ENCODE data around the gene RTL5. TPM values are rescaled to one million over a fixed set of nuclear protein-coding genes. Genes with fewer than 3 reads are reported as not detected.

Gene RTL5
- total RNA-seq, 3 donors from 2014 or later = 0.75 to 13.5 (median 2.7) TPM

- TF ChIP-seq CTCF (IDR thresholded peaks at IDR 0.05) = no peak
- Histone ChIP-seq H3K4me3 (no peak overlapping the region), H3K4me1 (ENCODE audit: low read depth) (no peaks in the 10 kb centered on the region), H3K9me3 (no peaks in the 10 kb centered on the region), H3K36me3 (ENCODE audit: low read depth) (no peaks in the 10 kb centered on the region)
- intact Hi-C loops (cut with DNase I, micrococcal nuclease) = no loop called here
- DNase-seq = no peak
- no peak for ATAC-seq
These were observed 44.7 kb downstream of the RTL5 start for GRCh38 chrX:72086995-72087394.

GRCh38 chrX:72084114-72084513, 47.6 kb downstream of the RTL5 start:
- no peak for DNase-seq
- Histone ChIP-seq H3K4me3 (no peak overlapping the region), H3K9me3 (no peaks in the 10 kb centered on the region), H3K36me3 (ENCODE audit: low read depth) (no peaks in the 10 kb centered on the region), H3K4me1 (ENCODE audit: low read depth) (no peaks in the 10 kb centered on the region)
- no peak for TF ChIP-seq CTCF (IDR thresholded peaks at IDR 0.05)
- no peak for ATAC-seq
- intact Hi-C loops (cut with DNase I, micrococcal nuclease) = no loop called here

GRCh38 chrX:72083291-72083690, 48.4 kb downstream of the RTL5 start:
- no peaks in the 10 kb centered on the region for H3K4me1 ChIP-seq (ENCODE audit: low read depth)
- H3K4me3 ChIP-seq = no peak overlapping the region
- DNase-seq (no peak), ATAC-seq (no peak)
- no peaks in the 10 kb centered on the region for H3K9me3 ChIP-seq
- no peak for TF ChIP-seq CTCF (IDR thresholded peaks at IDR 0.05)
- intact Hi-C loops (cut with DNase I, micrococcal nuclease) = no loop called here
- H3K36me3 ChIP-seq (ENCODE audit: low read depth) = no peaks in the 10 kb centered on the region

- H3K4me1 ChIP-seq (ENCODE audit: low read depth) = no peaks in the 10 kb centered on the region
- no peak for ATAC-seq
These were observed 50.0 kb downstream of the RTL5 start for GRCh38 chrX:72081605-72082320.

GRCh38 chrX:72080800-72081199, 50.9 kb downstream of the RTL5 start:
- TF ChIP-seq CTCF (IDR thresholded peaks at IDR 0.05) = no peak
- H3K9me3 ChIP-seq = no peaks in the 10 kb centered on the region
- intact Hi-C loops (cut with DNase I, micrococcal nuclease) = no loop called here
- no peak for DNase-seq
- no peaks in the 10 kb centered on the region for H3K4me1 ChIP-seq (ENCODE audit: low read depth)
- no peak overlapping the region for H3K4me3 ChIP-seq
- no peaks in the 10 kb centered on the region for H3K36me3 ChIP-seq (ENCODE audit: low read depth)
- ATAC-seq = no peak

More at GRCh38 chrX:72081605-72082320, 50.0 kb downstream of the RTL5 start:
- H3K9me3 ChIP-seq = no peaks in the 10 kb centered on the region
- no peak for TF ChIP-seq CTCF (IDR thresholded peaks at IDR 0.05)
- no peak for DNase-seq
- no peaks in the 10 kb centered on the region for H3K36me3 ChIP-seq (ENCODE audit: low read depth)
- no peak overlapping the region for H3K4me3 ChIP-seq
- intact Hi-C loops (cut with DNase I, micrococcal nuclease) = no loop called here
